GM12878 (cell line): ENCODE measurements around the gene SINHCAF. TPM values are rescaled to one million over a fixed set of nuclear protein-coding genes. Genes with fewer than 3 reads are reported as not detected.

ENCODE experiments used
- BHLHE40 ChIP-seq, 2 experiments: fragments of 450-650 bp in 1 of 2; IDR thresholded peaks; 2 replicates each; pipeline ENCODE4 v1.6.1; 2011 to 2017; ENCODE audit warnings: low read depth in 2 of 2, borderline replicate concordance in 1 of 2, improper control_type of control experiment in 1 of 2, low read length in 1 of 2, mild to moderate bottlenecking in 1 of 2
- HDGF ChIP-seq: fragments of 450-650 bp; IDR thresholded peaks from 2 replicates; pipeline ENCODE4 v1.6.1; 2016; ENCODE audit warnings: antibody characterized with exemption
- MAX ChIP-seq: IDR thresholded peaks from 2 replicates; pipeline ENCODE4 v1.6.1; 2012; ENCODE audit warnings: low read depth, low read length, improper control_type of control experiment
- MYB ChIP-seq: fragments of 150-350 bp; IDR thresholded peaks from 2 replicates; pipeline ENCODE4 v1.6.1; 2014; ENCODE audit warnings: mild to moderate bottlenecking, low read depth, low read length, borderline replicate concordance
- PRDM15 ChIP-seq: fragments of 450-650 bp; formaldehyde crosslinking; IDR thresholded peaks from 2 replicates; pipeline ENCODE4 v1.4.0; 2020; ENCODE audit warnings: mild to moderate bottlenecking, moderate library complexity
- SIX5 ChIP-seq: IDR thresholded peaks from 2 replicates; pipeline ENCODE4 v1.6.1; 2011; ENCODE audit warnings: mild to moderate bottlenecking, low read depth, low read length, moderate library complexity; ENCODE audit not compliant: severe bottlenecking
- SUZ12 ChIP-seq: fragments of 200-600 bp; sonication (generic); IDR thresholded peaks from one replicate; pipeline ENCODE4 v1.6.1; 2018; ENCODE audit warnings: antibody characterized with exemption, mild to moderate bottlenecking; ENCODE audit not compliant: unreplicated experiment
- TAF1 ChIP-seq: IDR thresholded peaks from 2 replicates; pipeline ENCODE4 v1.6.1; 2011; ENCODE audit warnings: mild to moderate bottlenecking, low read depth, low read length, borderline replicate concordance
- TBL1XR1 ChIP-seq: IDR thresholded peaks from 2 replicates; pipeline ENCODE4 v1.6.1; 2012; ENCODE audit warnings: low read depth, low read length, improper control_type of control experiment
- USF1 ChIP-seq: IDR thresholded peaks from 2 replicates; pipeline ENCODE4 v1.6.1; 2011; ENCODE audit warnings: borderline replicate concordance, low read depth, mild to moderate bottlenecking, moderate library complexity, mixed read lengths, low read length; ENCODE audit not compliant: insufficient read depth; ENCODE audit errors: extremely low read length
- ZNF207 ChIP-seq: fragments of 450-650 bp; IDR thresholded peaks from 2 replicates; pipeline ENCODE4 v1.6.1; 2014; ENCODE audit warnings: antibody characterized with exemption, mild to moderate bottlenecking, borderline replicate concordance
- polyA plus RNA-seq, 11 experiments: library from polyadenylated mRNA; depleted of rRNA in 4 of 11; unstranded in 6 of 11; stranded (reverse) in 5 of 11; fragments of >200 nt; fragmentation: Nextera tagmentation in 4 of 11; fragmentation: Illumina TruSeq in 1 of 11; extraction: Ambion mirVana in 4 of 11; extraction: Trizol in 1 of 11; gene quantifications; 1 replicate in 1 of 11; 2 replicates in 10 of 11; pipeline versions ENCODE4 v1.2.1 to v1.2.3, GENCODE V29; 2011 to 2016; ENCODE audit warnings: inconsistent platforms in 2 of 11, missing spikeins in 2 of 11, low read depth in 1 of 11
- total RNA-seq, 4 experiments: library from RNA; depleted of rRNA in 3 of 4; stranded (reverse); fragments of >200 nt in 3 of 4; fragmentation: Illumina TruSeq in 1 of 4; extraction: Trizol in 1 of 4; gene quantifications; 2 replicates each; pipeline versions ENCODE4 v1.2.1 to v1.2.3, GENCODE V29; 2013 to 2021
- TF ChIP-seq, protein P1 (sequence below): fragments of 450-650 bp; IDR thresholded peaks from 2 replicates; pipeline ENCODE4 v1.6.1; 2017; ENCODE audit warnings: mild to moderate bottlenecking, moderate library complexity
- TF ChIP-seq, protein P2 (sequence below): IDR thresholded peaks from 2 replicates; pipeline ENCODE4 v1.6.1; 2011; ENCODE audit warnings: mild to moderate bottlenecking, low read depth, low read length, moderate library complexity; ENCODE audit not compliant: insufficient replicate concordance

Gene SINHCAF
- total and polyA plus RNA-seq, 10 of the 15 experiments (the other 5 are each of a cell fraction or from before 2014, with no cell fraction given), result 60.4 to 156 (median 90.3) TPM

- no peak for TF ChIP-seq SUZ12
- TF ChIP-seq SIX5, result no peak
- peak; percentile 98 for TF ChIP-seq TAF1
- 0 out of 2 replicates have a peak, but pooled peaks have one; percentile 41 for TF ChIP-seq ZNF207
- peak; percentile 24; the same call in 1 of the 2 replicates for TF ChIP-seq MAX
- TF ChIP-seq PRDM15 (CRISPR knock-in tag), result no peak
- no peak for TF ChIP-seq USF1
- peak; percentile 22; the same call in 1 of the 2 replicates for TF ChIP-seq HDGF
- TF ChIP-seq, protein P1, sequence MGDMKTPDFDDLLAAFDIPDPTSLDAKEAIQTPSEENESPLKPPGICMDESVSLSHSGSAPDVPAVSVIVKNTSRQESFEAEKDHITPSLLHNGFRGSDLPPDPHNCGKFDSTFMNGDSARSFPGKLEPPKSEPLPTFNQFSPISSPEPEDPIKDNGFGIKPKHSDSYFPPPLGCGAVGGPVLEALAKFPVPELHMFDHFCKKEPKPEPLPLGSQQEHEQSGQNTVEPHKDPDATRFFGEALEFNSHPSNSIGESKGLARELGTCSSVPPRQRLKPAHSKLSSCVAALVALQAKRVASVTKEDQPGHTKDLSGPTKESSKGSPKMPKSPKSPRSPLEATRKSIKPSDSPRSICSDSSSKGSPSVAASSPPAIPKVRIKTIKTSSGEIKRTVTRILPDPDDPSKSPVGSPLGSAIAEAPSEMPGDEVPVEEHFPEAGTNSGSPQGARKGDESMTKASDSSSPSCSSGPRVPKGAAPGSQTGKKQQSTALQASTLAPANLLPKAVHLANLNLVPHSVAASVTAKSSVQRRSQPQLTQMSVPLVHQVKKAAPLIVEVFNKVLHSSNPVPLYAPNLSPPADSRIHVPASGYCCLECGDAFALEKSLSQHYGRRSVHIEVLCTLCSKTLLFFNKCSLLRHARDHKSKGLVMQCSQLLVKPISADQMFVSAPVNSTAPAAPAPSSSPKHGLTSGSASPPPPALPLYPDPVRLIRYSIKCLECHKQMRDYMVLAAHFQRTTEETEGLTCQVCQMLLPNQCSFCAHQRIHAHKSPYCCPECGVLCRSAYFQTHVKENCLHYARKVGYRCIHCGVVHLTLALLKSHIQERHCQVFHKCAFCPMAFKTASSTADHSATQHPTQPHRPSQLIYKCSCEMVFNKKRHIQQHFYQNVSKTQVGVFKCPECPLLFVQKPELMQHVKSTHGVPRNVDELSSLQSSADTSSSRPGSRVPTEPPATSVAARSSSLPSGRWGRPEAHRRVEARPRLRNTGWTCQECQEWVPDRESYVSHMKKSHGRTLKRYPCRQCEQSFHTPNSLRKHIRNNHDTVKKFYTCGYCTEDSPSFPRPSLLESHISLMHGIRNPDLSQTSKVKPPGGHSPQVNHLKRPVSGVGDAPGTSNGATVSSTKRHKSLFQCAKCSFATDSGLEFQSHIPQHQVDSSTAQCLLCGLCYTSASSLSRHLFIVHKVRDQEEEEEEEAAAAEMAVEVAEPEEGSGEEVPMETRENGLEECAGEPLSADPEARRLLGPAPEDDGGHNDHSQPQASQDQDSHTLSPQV, result no peak
- TF ChIP-seq TBL1XR1, result peak; percentile 54; the same call in 1 of the 2 replicates
- TF ChIP-seq, protein P2, sequence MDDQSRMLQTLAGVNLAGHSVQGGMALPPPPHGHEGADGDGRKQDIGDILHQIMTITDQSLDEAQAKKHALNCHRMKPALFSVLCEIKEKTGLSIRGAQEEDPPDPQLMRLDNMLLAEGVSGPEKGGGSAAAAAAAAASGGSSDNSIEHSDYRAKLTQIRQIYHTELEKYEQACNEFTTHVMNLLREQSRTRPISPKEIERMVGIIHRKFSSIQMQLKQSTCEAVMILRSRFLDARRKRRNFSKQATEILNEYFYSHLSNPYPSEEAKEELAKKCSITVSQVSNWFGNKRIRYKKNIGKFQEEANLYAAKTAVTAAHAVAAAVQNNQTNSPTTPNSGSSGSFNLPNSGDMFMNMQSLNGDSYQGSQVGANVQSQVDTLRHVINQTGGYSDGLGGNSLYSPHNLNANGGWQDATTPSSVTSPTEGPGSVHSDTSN, result no peak
- TF ChIP-seq BHLHE40 (IDR thresholded peaks at IDR 0.05; ENCODE audit: borderline replicate concordance in 1 of 2, low read depth in 2 of 2, low read length in 1 of 2), result peak; percentile 15 to 47; a peak in 1 of 4 replicates
- 0 out of 2 replicates have a peak, but pooled peaks have one; percentile 25 for TF ChIP-seq MYB
Measured at GRCh38 chr12:31325877-31326631, at the start of gene SINHCAF (continued).
